ENCODE measurements around the gene CCL17. TPM values are rescaled to one million over a fixed set of nuclear protein-coding genes. Genes with fewer than 3 reads are reported as not detected.

CCL17 gene
- polyA plus RNA-seq (2013): not detected

DNA sequence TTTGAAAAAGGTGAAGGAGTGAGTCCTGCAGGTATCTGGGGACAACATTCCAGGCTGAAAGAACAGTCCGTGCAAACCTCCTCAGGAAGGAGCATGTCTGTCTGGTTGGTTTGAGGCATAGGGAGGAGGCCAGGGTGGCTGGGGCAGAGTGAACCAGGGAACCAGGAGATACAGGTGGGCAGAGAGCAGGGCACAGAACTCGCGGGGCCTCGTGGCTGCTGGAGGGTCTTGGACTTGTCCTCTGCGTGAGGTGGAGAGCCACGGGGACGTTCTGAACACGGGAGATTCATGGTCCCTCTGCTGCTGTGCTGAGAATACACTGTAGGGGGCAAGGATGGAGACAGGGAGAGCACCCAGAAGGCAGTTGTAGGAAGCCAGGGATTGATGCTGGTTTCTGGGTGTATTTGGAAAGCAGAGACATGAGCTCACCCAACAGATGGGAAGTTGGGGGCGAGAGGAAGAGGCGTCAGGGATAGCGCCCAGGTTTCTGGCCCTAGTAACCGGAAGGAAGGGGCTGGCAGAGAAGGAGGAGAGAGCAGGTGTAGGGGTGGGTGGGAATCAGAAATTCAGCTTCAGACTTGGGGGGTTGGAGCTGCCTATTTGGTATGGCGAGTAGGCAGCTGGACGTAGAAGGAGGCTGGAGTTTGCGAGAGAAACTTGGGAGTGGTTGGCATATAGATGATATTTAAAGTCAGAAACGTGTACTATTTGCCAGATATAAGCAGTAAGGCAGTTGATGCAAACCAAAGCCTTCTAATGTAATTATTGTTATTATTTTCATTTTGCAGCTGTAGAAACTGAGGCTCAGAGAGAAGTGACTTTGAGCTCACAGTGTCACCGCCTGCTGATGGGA is at the start of gene CCL17:
Gene CCL17, plus strand, starts transcription at position 803 of the 853 bp plus-strand sequence. CDS start 9,166 bp downstream, outside the sequence.
- peaks cover 0 to 8% (median 3%) of the 10 kb centered on the region in 4 experiments for H3K4me1 ChIP-seq (ENCODE audit: control extremely low read depth in 1 of 4, control insufficient read depth in 4 of 4, insufficient read depth in 4 of 4, low read length in 3 of 4)
- no peaks in the 10 kb centered on the region for H3K36me3 ChIP-seq (ENCODE audit: control insufficient read depth in 4 of 4, insufficient read depth in 4 of 4, low read length in 3 of 4)
- peaks cover 0 to 4% (median 2%) of the 10 kb centered on the region in 5 experiments for H3K27me3 ChIP-seq (replicated peaks in 2 of 5; ENCODE audit: control insufficient read depth in 4 of 5, insufficient read depth in 5 of 5, low read length in 4 of 5)
- no peak within 1 kb of the TSS for H3K27ac ChIP-seq (ENCODE audit: insufficient read depth in 1 of 2, low read depth in 1 of 2, low read length in 2 of 2, poor library complexity in 1 of 2, severe bottlenecking in 2 of 2)
- no peak within 1 kb of the TSS for H3K4me3 ChIP-seq (ENCODE audit: control insufficient read depth in 1 of 7, extremely low read depth in 1 of 7, insufficient read depth in 4 of 7, low read depth in 2 of 7, low read length in 6 of 7)
- peak in 1 of 3 donors; percentile 21 for DNase-seq
- no peaks in the 10 kb centered on the region for H3K9me3 ChIP-seq (ENCODE audit: control extremely low read depth in 1 of 5, control insufficient read depth in 4 of 5, insufficient read depth in 2 of 5, low read depth in 1 of 5, low read length in 4 of 5)
- POLR2A ChIA-PET: no interaction called here
- CTCF ChIA-PET: interaction anchor here (1.0 to 3.8 kb wide), 3 partner anchors 9 to 14 kb away, joined by 4 to 19 read pairs (median 6); no protein-coding TSS in a partner anchor
- 86% methylated on average over 17 of the region's 17 CpGs for WGBS (ENCODE audit: insufficient coverage)

DNA sequence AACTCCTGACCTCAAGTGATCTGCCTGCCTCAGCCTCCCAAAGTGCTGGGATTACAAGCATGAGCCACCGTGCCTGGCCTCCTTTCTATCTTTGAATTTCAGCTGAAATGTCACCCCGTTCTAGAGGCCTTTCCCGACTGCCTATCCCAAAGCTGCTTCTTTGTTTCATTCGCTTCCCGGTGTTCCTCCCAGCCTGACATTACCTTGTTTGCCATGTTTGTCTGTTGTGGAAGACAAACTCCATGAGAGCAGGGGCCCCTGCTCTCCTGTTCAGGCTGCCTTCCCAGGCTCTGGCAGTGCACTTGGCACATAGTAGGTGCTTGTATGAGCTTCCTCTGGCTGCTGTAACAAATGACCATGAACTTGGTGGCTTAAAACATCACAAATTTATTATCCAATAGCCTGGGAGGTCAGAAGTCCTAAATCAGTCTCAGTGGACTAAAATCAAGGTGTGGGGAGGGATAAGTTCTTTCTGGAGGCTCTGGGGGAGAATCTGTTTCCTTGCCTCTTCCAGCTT is 48.6 kb upstream of the CCL17 start:
- Histone ChIP-seq H3K27me3 (replicated peaks in 2 of 5; ENCODE audit: control insufficient read depth in 4 of 5, insufficient read depth in 5 of 5, low read length in 4 of 5) (peaks cover 0 to 7% (median 0%) of the 10 kb centered on the region in 5 experiments), H3K27ac (ENCODE audit: insufficient read depth in 1 of 2, low read depth in 1 of 2, low read length in 2 of 2, poor library complexity in 1 of 2, severe bottlenecking in 2 of 2) (no peak overlapping the region), H3K4me3 (ENCODE audit: control insufficient read depth in 1 of 7, extremely low read depth in 1 of 7, insufficient read depth in 4 of 7, low read depth in 2 of 7, low read length in 6 of 7) (no peak overlapping the region), H3K36me3 (ENCODE audit: control insufficient read depth in 4 of 4, insufficient read depth in 4 of 4, low read length in 3 of 4) (no peaks in the 10 kb centered on the region), H3K9me3 (ENCODE audit: control extremely low read depth in 1 of 5, control insufficient read depth in 4 of 5, insufficient read depth in 2 of 5, low read depth in 1 of 5, low read length in 4 of 5) (no peaks in the 10 kb centered on the region), H3K4me1 (ENCODE audit: control extremely low read depth in 1 of 4, control insufficient read depth in 4 of 4, insufficient read depth in 4 of 4, low read length in 3 of 4) (no peaks in the 10 kb centered on the region)
- WGBS (ENCODE audit: insufficient coverage): 97% methylated on average over 5 of the region's 5 CpGs
- ChIA-PET CTCF (no interaction called here), POLR2A (no interaction called here)
- no peak for DNase-seq

DNA sequence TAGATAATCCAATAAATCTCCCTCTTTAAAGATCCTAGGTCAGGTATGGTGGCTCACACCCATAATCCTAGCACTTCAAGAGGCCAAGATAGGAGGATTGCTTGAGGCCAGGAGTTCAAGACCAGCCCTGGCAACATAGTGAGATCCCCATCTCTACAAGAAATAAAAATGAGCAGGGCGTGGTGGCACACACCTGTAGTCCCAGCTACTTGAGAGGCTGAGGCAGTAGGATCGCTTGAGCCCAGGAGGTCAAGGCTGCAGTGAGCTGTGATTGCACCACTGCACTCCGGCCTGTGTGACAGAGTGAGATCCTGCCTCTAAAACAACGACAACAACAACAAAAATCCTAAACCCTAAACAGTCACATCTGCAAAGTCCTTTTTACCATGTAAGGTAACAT is 48.0 kb upstream of the CCL17 start:
- peaks cover 0 to 7% (median 0%) of the 10 kb centered on the region in 5 experiments for H3K27me3 ChIP-seq (replicated peaks in 2 of 5; ENCODE audit: control insufficient read depth in 4 of 5, insufficient read depth in 5 of 5, low read length in 4 of 5)
- H3K4me3 ChIP-seq (ENCODE audit: control insufficient read depth in 1 of 7, extremely low read depth in 1 of 7, insufficient read depth in 4 of 7, low read depth in 2 of 7, low read length in 6 of 7): no peak overlapping the region
- no peaks in the 10 kb centered on the region for H3K36me3 ChIP-seq (ENCODE audit: control insufficient read depth in 4 of 4, insufficient read depth in 4 of 4, low read length in 3 of 4)
- no peak overlapping the region for H3K27ac ChIP-seq (ENCODE audit: insufficient read depth in 1 of 2, low read depth in 1 of 2, low read length in 2 of 2, poor library complexity in 1 of 2, severe bottlenecking in 2 of 2)
- WGBS (ENCODE audit: insufficient coverage): 86% methylated on average over 1 of the region's 4 CpGs
- DNase-seq: no peak
- ChIA-PET POLR2A (no interaction called here), CTCF (no interaction called here)
- no peaks in the 10 kb centered on the region for H3K9me3 ChIP-seq (ENCODE audit: control extremely low read depth in 1 of 5, control insufficient read depth in 4 of 5, insufficient read depth in 2 of 5, low read depth in 1 of 5, low read length in 4 of 5)
- H3K4me1 ChIP-seq (ENCODE audit: control extremely low read depth in 1 of 4, control insufficient read depth in 4 of 4, insufficient read depth in 4 of 4, low read length in 3 of 4): no peaks in the 10 kb centered on the region

DNA sequence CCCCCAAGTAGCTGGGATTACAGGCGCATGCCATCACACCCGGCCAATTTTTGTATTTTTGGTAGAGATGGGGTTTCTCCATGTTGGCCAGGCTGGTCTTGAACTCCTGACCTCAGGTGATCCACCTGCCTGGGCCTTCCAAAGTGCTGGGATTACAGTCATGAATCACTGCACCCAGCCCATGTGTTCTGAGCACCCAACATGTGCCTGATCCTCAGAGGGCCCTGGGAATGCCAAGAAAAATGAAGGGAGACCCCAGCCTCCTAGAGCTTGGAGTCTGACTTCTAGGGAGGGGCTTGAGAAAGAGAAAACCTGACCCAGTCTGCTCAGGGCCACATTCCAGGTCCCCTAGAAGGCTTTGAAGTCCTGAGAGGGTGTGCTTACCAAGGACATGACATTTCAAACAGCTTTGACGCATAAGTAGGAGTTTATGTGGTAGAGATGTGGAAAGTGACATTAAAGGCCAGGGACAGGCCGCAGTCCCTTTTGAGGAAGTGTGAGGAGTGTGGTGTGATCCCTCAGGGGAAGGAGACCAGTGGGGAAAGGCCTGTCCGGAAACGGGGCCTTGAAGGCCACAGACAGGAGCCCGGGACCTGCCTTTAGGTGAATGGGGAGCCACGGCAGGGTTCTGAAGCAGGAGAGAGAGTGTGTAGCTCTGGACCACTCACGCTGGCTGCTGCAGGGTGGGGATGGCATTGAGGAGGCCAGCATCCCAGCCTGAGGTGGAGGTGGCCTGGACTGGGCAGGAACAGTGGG is 47.1 kb upstream of the CCL17 start:
- no peak for DNase-seq
- Histone ChIP-seq H3K27ac (ENCODE audit: insufficient read depth in 1 of 2, low read depth in 1 of 2, low read length in 2 of 2, poor library complexity in 1 of 2, severe bottlenecking in 2 of 2) (no peak overlapping the region), H3K9me3 (ENCODE audit: control extremely low read depth in 1 of 5, control insufficient read depth in 4 of 5, insufficient read depth in 2 of 5, low read depth in 1 of 5, low read length in 4 of 5) (no peaks in the 10 kb centered on the region), H3K4me1 (ENCODE audit: control extremely low read depth in 1 of 4, control insufficient read depth in 4 of 4, insufficient read depth in 4 of 4, low read length in 3 of 4) (no peaks in the 10 kb centered on the region), H3K36me3 (ENCODE audit: control insufficient read depth in 4 of 4, insufficient read depth in 4 of 4, low read length in 3 of 4) (no peaks in the 10 kb centered on the region), H3K27me3 (replicated peaks in 2 of 5; ENCODE audit: control insufficient read depth in 4 of 5, insufficient read depth in 5 of 5, low read length in 4 of 5) (peaks cover 0 to 4% (median 0%) of the 10 kb centered on the region in 5 experiments), H3K4me3 (ENCODE audit: control insufficient read depth in 1 of 7, extremely low read depth in 1 of 7, insufficient read depth in 4 of 7, low read depth in 2 of 7, low read length in 6 of 7) (no peak overlapping the region)
- ChIA-PET CTCF (no interaction called here), POLR2A (no interaction called here)
- WGBS (ENCODE audit: insufficient coverage): 90% methylated on average over 8 of the region's 9 CpGs

DNA sequence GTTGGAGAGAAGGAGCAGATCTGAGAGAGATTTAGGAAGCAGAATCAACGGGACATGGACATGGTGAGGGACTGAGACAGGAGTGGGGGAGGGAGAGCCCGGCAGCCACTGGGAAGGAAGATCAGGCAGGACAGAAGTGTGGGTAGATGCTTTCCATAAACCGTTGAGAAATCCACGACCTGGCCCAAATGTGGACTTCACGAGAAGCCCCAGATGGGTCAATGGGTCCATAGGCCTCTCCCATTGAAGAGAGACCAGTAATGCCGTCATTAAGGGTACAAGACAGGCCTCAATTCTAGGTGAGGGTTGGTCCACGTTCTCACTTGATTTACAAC is 46.5 kb upstream of the CCL17 start:
- WGBS (ENCODE audit: insufficient coverage): 93% methylated on average over 7 of the region's 7 CpGs
- Histone ChIP-seq H3K4me3 (ENCODE audit: control insufficient read depth in 1 of 7, extremely low read depth in 1 of 7, insufficient read depth in 4 of 7, low read depth in 2 of 7, low read length in 6 of 7) (no peak overlapping the region), H3K27me3 (replicated peaks in 2 of 5; ENCODE audit: control insufficient read depth in 4 of 5, insufficient read depth in 5 of 5, low read length in 4 of 5) (peaks cover 0 to 3% (median 0%) of the 10 kb centered on the region in 5 experiments), H3K27ac (ENCODE audit: insufficient read depth in 1 of 2, low read depth in 1 of 2, low read length in 2 of 2, poor library complexity in 1 of 2, severe bottlenecking in 2 of 2) (no peak overlapping the region), H3K4me1 (ENCODE audit: control extremely low read depth in 1 of 4, control insufficient read depth in 4 of 4, insufficient read depth in 4 of 4, low read length in 3 of 4) (no peaks in the 10 kb centered on the region), H3K36me3 (ENCODE audit: control insufficient read depth in 4 of 4, insufficient read depth in 4 of 4, low read length in 3 of 4) (no peaks in the 10 kb centered on the region), H3K9me3 (ENCODE audit: control extremely low read depth in 1 of 5, control insufficient read depth in 4 of 5, insufficient read depth in 2 of 5, low read depth in 1 of 5, low read length in 4 of 5) (no peaks in the 10 kb centered on the region)
- no peak for DNase-seq
- POLR2A ChIA-PET: no interaction called here
- CTCF ChIA-PET: no interaction called here

DNA sequence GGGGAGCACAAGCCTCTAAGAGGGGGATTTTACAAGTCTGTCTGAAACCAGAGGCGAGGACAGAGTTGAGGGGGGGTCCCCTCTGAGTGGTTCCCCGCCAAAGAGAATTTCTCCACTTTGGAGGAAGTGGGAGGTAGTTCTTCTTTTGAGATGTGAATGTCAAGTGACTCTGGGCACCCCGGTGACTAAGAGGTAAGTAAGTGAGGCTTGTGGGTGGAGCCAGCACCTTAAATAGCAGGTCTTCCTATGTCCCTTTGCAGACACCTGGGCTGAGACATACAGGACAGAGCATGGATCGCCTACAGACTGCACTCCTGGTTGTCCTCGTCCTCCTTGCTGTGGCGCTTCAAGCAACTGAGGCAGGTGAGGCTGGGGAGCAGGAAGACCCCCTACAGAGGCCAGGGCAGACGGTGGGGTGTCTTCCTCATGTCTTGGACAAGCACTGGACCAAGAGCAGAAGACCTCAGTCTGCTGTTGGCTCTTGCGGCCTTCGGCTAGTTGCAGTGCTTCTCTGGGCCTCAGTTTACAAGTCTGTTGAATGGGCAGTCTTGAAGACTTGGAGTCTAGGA is 46.0 kb upstream of the CCL17 start, which contains the start of gene CCL22:
Gene CCL22, plus strand, starts transcription at position 257 of the 569 bp plus-strand sequence. Its CDS starts 34 bp downstream, at position 291.
- peak in 2 of 3 donors; percentile 27 to 31 for DNase-seq

More for the DNA sequence above, 46.0 kb upstream of the CCL17 start, which contains the start of gene CCL22:
- Histone ChIP-seq H3K4me3 (ENCODE audit: control insufficient read depth in 1 of 7, extremely low read depth in 1 of 7, insufficient read depth in 4 of 7, low read depth in 2 of 7, low read length in 6 of 7) (no peak within 1 kb of the TSS), H3K36me3 (ENCODE audit: control insufficient read depth in 4 of 4, insufficient read depth in 4 of 4, low read length in 3 of 4) (no peaks in the 10 kb centered on the region), H3K27me3 (replicated peaks in 2 of 5; ENCODE audit: control insufficient read depth in 4 of 5, insufficient read depth in 5 of 5, low read length in 4 of 5) (peaks cover 0 to 3% (median 0%) of the 10 kb centered on the region in 5 experiments), H3K9me3 (ENCODE audit: control extremely low read depth in 1 of 5, control insufficient read depth in 4 of 5, insufficient read depth in 2 of 5, low read depth in 1 of 5, low read length in 4 of 5) (no peaks in the 10 kb centered on the region), H3K4me1 (ENCODE audit: control extremely low read depth in 1 of 4, control insufficient read depth in 4 of 4, insufficient read depth in 4 of 4, low read length in 3 of 4) (no peaks in the 10 kb centered on the region), H3K27ac (ENCODE audit: insufficient read depth in 1 of 2, low read depth in 1 of 2, low read length in 2 of 2, poor library complexity in 1 of 2, severe bottlenecking in 2 of 2) (no peak within 1 kb of the TSS)
- WGBS (ENCODE audit: insufficient coverage): 85% methylated on average over 7 of the region's 9 CpGs
- ChIA-PET CTCF (no interaction called here), POLR2A (interaction anchor here (0.6 kb wide), 1 partner anchor 1128 kb away, joined by 5 read pairs; no protein-coding TSS in a partner anchor)
